Thyroid gland (tissue), 4 donors: ENCODE data around the gene IFNLR1. TPM values are rescaled to one million over a fixed set of nuclear protein-coding genes. Genes with fewer than 3 reads are reported as not detected.

Experiments used
- DNase-seq, 2 donors: peaks; one replicate each; pipeline ENCODE4 v3.0.0-alpha.2; 2019
- H3K27ac ChIP-seq, 3 donors: fragments of 200-600 bp; sonication (generic); 1 replicate in 2 of 3; 2 replicates in 1 of 3; pipeline ENCODE4 v1.5.1; 2016 to 2019; ENCODE audit warnings: mild to moderate bottlenecking in 1 of 3, moderate library complexity in 1 of 3
- H3K27me3 ChIP-seq: fragments of 200-600 bp; sonication (generic); one replicate; pipeline ENCODE4 v1.5.1; 2019
- H3K36me3 ChIP-seq, 2 donors: fragments of 200-600 bp; sonication (generic); one replicate each; pipeline ENCODE4 v1.5.1; 2016 to 2019
- H3K4me1 ChIP-seq, 2 donors: fragments of 200-600 bp; sonication (generic); one replicate each; pipeline ENCODE4 v1.5.1; 2017 to 2019
- H3K4me3 ChIP-seq, 3 donors: fragments of 200-600 bp; sonication (generic); replicated peaks in 1 of 3; 1 replicate in 2 of 3; 2 replicates in 1 of 3; pipeline ENCODE4 v1.5.1; 2016; ENCODE audit warnings: mild to moderate bottlenecking in 1 of 3
- H3K9me3 ChIP-seq: fragments of 200-600 bp; sonication (generic); one replicate; pipeline ENCODE4 v1.5.1; 2017
- POLR2A ChIP-seq, 2 donors: fragments of 450-650 bp; IDR thresholded peaks; one replicate each; pipeline ENCODE4 v1.6.1; 2017; ENCODE audit warnings: antibody characterized with exemption in 2 of 2, mild to moderate bottlenecking in 2 of 2, moderate library complexity in 1 of 2
- WGBS, 2 donors: methylation state at CpG; one replicate each; pipeline ENCODE4 v1.1.5; 2017; 5-methylcytosine and 5-hydroxymethylcytosine counted together
- intact Hi-C: fragments of 100-400 bp; cut with DNase I; formaldehyde crosslinking; loops from one replicate; pipeline ENCODE4 v1.15.1; 2023
- total RNA-seq, 4 donors: library from RNA; depleted of rRNA; stranded (reverse); fragments of >200 nt; gene quantifications; one replicate each; pipeline ENCODE4 v1.2.3, GENCODE V29; 2016
- TF ChIP-seq, protein P1 (sequence below), 6 experiments: fragments of 200-600 bp in 3 of 6; fragments of 450-650 bp in 3 of 6; sonication (generic) in 3 of 6; IDR thresholded peaks; one replicate each; pipeline ENCODE4 v1.5.1; 2016 to 2019; ENCODE audit warnings: antibody characterized with exemption in 6 of 6, mild to moderate bottlenecking in 2 of 6, inconsistent platforms in 1 of 6, moderate library complexity in 1 of 6

Gene IFNLR1
- total RNA-seq, 4 donors from 2014 or later = 4.7 to 9.3 (median 6.1) TPM

DNA sequence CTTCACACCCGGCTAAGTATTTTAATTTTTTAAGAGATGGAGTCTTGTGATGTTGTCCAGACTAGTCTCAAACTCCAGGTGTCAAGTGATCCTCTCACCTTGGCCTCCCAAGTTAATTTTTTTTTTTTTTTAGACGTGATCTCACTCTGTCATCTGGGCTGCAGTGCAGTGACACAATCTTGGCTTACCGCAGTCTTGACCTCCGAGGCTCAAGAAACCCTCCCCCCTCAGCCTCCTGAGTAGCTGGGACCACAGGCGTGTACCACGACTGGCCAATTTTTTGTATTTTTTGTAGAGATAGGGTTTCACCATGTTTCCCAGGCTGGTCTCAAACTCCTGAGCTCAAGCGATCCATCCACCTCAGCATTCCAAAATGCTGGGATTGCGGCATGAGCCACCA lies 11.7 kb upstream of the IFNLR1 start:
- no peak overlapping the region for H3K4me3 ChIP-seq
- H3K27me3 ChIP-seq = no peaks in the 10 kb centered on the region
- no peak for DNase-seq
- H3K9me3 ChIP-seq = no peaks in the 10 kb centered on the region
- intact Hi-C loops = no loop called here
- H3K27ac ChIP-seq = no peak overlapping the region
- WGBS, 2 donors = 57 to 58% methylated on average over 8 of the region's 8 CpGs
- H3K4me1 ChIP-seq = peaks cover 0 to 9% of the 10 kb centered on the region in 2 donors
- no peaks in the 10 kb centered on the region for H3K36me3 ChIP-seq
- no peak for TF ChIP-seq POLR2A (IDR thresholded peaks at IDR 0.05)
- TF ChIP-seq, protein P1, sequence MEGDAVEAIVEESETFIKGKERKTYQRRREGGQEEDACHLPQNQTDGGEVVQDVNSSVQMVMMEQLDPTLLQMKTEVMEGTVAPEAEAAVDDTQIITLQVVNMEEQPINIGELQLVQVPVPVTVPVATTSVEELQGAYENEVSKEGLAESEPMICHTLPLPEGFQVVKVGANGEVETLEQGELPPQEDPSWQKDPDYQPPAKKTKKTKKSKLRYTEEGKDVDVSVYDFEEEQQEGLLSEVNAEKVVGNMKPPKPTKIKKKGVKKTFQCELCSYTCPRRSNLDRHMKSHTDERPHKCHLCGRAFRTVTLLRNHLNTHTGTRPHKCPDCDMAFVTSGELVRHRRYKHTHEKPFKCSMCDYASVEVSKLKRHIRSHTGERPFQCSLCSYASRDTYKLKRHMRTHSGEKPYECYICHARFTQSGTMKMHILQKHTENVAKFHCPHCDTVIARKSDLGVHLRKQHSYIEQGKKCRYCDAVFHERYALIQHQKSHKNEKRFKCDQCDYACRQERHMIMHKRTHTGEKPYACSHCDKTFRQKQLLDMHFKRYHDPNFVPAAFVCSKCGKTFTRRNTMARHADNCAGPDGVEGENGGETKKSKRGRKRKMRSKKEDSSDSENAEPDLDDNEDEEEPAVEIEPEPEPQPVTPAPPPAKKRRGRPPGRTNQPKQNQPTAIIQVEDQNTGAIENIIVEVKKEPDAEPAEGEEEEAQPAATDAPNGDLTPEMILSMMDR (IDR thresholded peaks at IDR 0.05) = no peak

DNA sequence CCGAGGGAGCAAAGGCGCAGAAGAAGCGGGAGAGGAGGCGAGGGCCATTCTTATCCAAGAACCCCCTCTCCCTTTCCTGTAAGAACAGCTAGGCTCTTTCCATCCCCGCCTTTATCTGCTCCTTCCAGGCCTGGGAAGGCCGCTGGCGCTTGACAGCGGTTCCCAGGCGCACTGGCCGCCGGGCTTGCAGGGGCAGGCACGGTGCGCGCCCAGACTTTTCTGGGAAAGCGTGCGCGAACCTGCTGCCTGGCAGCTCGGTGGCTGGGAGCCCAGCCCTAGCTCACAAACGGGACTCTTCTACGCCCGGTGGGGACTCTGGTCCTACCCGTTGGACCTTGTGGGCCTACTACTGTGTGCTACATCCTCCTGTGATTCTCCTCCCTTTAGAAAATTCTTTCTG lies 8.8 kb upstream of the IFNLR1 start:
- no peaks in the 10 kb centered on the region for H3K36me3 ChIP-seq
- no peaks in the 10 kb centered on the region for H3K27me3 ChIP-seq
- H3K27ac ChIP-seq = no peak overlapping the region
- no peaks in the 10 kb centered on the region for H3K9me3 ChIP-seq
- intact Hi-C loops = no loop called here
- TF ChIP-seq POLR2A (IDR thresholded peaks at IDR 0.05) = no peak
- TF ChIP-seq, protein P1 (IDR thresholded peaks at IDR 0.05) = no peak
- 77 to 81% methylated on average over 22 of the region's 22 CpGs for WGBS, 2 donors
- H3K4me1 ChIP-seq = peaks cover 0 to 4% of the 10 kb centered on the region in 2 donors
- no peak overlapping the region for H3K4me3 ChIP-seq
- DNase-seq = no peak

DNA sequence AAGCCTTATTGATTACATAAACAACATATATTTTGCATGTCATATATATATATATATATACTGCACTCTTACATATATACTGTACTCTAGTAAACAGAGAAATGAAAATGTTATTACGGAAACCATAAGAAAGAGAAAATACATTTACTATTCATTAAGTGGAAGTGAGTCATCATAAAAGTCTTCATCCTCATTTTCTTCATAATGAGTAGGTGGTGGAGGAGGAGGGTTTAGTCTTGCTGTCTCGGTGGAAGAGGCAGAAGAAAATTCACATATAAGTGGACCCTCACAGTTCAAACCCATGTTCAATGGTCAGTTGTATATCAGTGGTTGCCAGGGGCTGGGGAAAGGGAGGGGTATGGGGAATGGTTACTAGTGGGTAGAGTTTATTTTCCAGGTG lies 8.0 kb upstream of the IFNLR1 start:
- no peak for DNase-seq
- Histone ChIP-seq H3K4me3 (no peak overlapping the region), H3K9me3 (no peaks in the 10 kb centered on the region), H3K36me3 (no peaks in the 10 kb centered on the region), H3K27me3 (no peaks in the 10 kb centered on the region), H3K27ac (no peak overlapping the region), H3K4me1 (peaks cover 0 to 8% of the 10 kb centered on the region in 2 donors)
- TF ChIP-seq POLR2A (IDR thresholded peaks at IDR 0.05) = no peak
- TF ChIP-seq, protein P1 (IDR thresholded peaks at IDR 0.05) = no peak
- intact Hi-C loops = no loop called here
- 72 to 80% methylated on average over 2 of the region's 2 CpGs for WGBS, 2 donors

DNA sequence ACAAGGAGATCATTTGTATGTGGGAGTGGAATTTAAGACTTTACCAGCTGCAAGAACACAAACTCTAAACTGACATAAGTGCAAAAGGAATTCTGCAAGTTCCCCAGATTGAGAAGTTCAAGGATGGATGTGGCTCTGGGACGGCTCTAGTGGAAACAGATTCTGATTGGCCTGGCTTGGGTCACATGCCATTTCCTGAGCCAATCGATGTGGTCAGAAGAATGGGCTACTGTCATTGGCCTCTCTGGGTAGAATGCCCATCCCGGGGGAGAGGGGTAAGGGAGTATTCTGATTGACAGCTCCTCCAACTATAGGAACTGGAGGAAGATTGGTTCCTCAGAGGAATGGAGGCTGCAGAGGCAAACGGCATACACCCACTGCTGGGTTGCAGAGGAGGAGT lies 6.0 kb upstream of the IFNLR1 start:
- intact Hi-C loops = no loop called here
- 71 to 76% methylated on average over 4 of the region's 4 CpGs for WGBS, 2 donors
- DNase-seq = no peak
- Histone ChIP-seq H3K36me3 (no peaks in the 10 kb centered on the region), H3K9me3 (no peaks in the 10 kb centered on the region), H3K27ac (no peak overlapping the region), H3K27me3 (no peaks in the 10 kb centered on the region), H3K4me3 (no peak overlapping the region), H3K4me1 (peaks cover 0 to 13% of the 10 kb centered on the region in 2 donors)
- TF ChIP-seq, protein P1 (IDR thresholded peaks at IDR 0.05) = no peak
- no peak for TF ChIP-seq POLR2A (IDR thresholded peaks at IDR 0.05)

DNA sequence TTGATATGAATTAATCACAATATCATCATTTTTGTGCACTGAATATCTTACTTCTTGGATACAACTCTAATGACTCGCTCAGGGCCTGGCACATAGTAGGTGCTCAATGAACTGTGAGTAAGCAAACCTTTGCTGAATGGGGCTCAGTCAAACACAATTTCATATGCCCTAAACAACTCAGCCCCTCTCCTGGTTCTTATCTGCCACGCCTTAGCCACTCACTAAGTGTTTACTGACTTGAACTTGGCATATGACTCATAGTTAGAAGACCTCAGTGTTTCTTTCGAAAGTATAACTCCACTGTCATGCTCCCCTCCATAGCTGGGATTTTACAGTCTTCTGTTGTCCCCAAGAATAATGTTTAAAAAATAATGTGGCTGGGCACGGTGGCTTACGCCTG lies 4.8 kb upstream of the IFNLR1 start:
- no peak for DNase-seq
- no peak overlapping the region for H3K27ac ChIP-seq
- no peaks in the 10 kb centered on the region for H3K27me3 ChIP-seq
- no peaks in the 10 kb centered on the region for H3K36me3 ChIP-seq
- TF ChIP-seq, protein P1 (IDR thresholded peaks at IDR 0.05) = no peak
- TF ChIP-seq POLR2A (IDR thresholded peaks at IDR 0.05) = no peak
- peaks cover 5 to 19% of the 10 kb centered on the region in 2 donors for H3K4me1 ChIP-seq
- no peak overlapping the region for H3K4me3 ChIP-seq
- H3K9me3 ChIP-seq = no peaks in the 10 kb centered on the region
- intact Hi-C loops = no loop called here
- WGBS, 2 donors = 82 to 91% methylated on average over 5 of the region's 5 CpGs
